BJ (cell line): ENCODE measurements around the gene CASP8. TPM values are rescaled to one million over a fixed set of nuclear protein-coding genes. Genes with fewer than 3 reads are reported as not detected.

Experiments used
- CTCF ChIA-PET: fragments of 350-600 bp; formaldehyde crosslinking; extraction: SDS; loops from one replicate; lab custom pipeline; 2021; ENCODE audit warnings: antibody characterized with exemption, inconsistent platforms; lab: Yijun Ruan, JAX
- POLR2A ChIA-PET: fragments of 300-600 bp; sonication (Branson Sonifier 250); formaldehyde crosslinking; extraction: SDS; loops from one replicate; lab custom pipeline; 2021; ENCODE audit warnings: antibody characterized with exemption; lab: Charles Lee
- DNase-seq: peaks from one replicate; pipeline ENCODE4 v3.0.0-alpha.2; 2011; ENCODE audit warnings: low read depth
- H3K27me3 ChIP-seq: 2 replicates; pipeline ENCODE4 v1.6.0; 2011; ENCODE audit warnings: low read length; ENCODE audit not compliant: control insufficient read depth, insufficient read depth
- H3K36me3 ChIP-seq: 2 replicates; pipeline ENCODE4 v1.5.1; 2011; ENCODE audit warnings: low read length; ENCODE audit not compliant: control insufficient read depth, insufficient read depth
- H3K4me3 ChIP-seq: 2 replicates; pipeline ENCODE4 v1.5.1; 2011; ENCODE audit warnings: low read depth, mild to moderate bottlenecking, control low read depth, low read length
- CTCF ChIP-seq: IDR thresholded peaks from 2 replicates; pipeline ENCODE4 v1.5.1; 2011; ENCODE audit warnings: low read depth, mild to moderate bottlenecking, control low read depth, inconsistent platforms, low read length, moderate library complexity; ENCODE audit not compliant: insufficient read depth
- polyA plus RNA-seq: library from polyadenylated mRNA; depleted of rRNA; stranded (reverse); fragments of >200 nt; gene quantifications from 2 replicates; pipeline ENCODE4 v1.2.3, GENCODE V29; 2011

Gene CASP8
- polyA plus RNA-seq, 1 experiment: 10.3 TPM

- no peak for TF ChIP-seq CTCF
- H3K27me3 ChIP-seq: no peaks in the 10 kb centered on the region
- H3K36me3 ChIP-seq: no peaks in the 10 kb centered on the region
- no peak for DNase-seq
- POLR2A ChIA-PET: no interaction called here
- H3K4me3 ChIP-seq: no peak overlapping the region
- CTCF ChIA-PET: no interaction called here
These were observed 3.4 kb downstream of the CASP8 start for GRCh38 chr2:201263779-201264178.

- Histone ChIP-seq H3K4me3 (no peak overlapping the region), H3K36me3 (no peaks in the 10 kb centered on the region; the same call in 1 of the 2 replicates), H3K27me3 (no peaks in the 10 kb centered on the region)
- POLR2A ChIA-PET: no interaction called here
- CTCF ChIA-PET: interaction anchor here (1.7 kb wide), 1 partner anchor 28 kb away, joined by 4 read pairs; no protein-coding TSS in a partner anchor
- no peak for DNase-seq
- no peak for TF ChIP-seq CTCF
These were observed 4.3 kb downstream of the CASP8 start for GRCh38 chr2:201264472-201265173.

- CTCF ChIA-PET: interaction anchor here (1.2 kb wide), 1 partner anchor 34 kb away, joined by 3 read pairs; no protein-coding TSS in a partner anchor
- no peaks in the 10 kb centered on the region for H3K27me3 ChIP-seq
- no peak for DNase-seq
- no peaks in the 10 kb centered on the region; the same call in 1 of the 2 replicates for H3K36me3 ChIP-seq
- POLR2A ChIA-PET: no interaction called here
- no peak for TF ChIP-seq CTCF
- no peak overlapping the region for H3K4me3 ChIP-seq
These were observed 6.3 kb downstream of the CASP8 start for GRCh38 chr2:201266629-201267028.

DNA sequence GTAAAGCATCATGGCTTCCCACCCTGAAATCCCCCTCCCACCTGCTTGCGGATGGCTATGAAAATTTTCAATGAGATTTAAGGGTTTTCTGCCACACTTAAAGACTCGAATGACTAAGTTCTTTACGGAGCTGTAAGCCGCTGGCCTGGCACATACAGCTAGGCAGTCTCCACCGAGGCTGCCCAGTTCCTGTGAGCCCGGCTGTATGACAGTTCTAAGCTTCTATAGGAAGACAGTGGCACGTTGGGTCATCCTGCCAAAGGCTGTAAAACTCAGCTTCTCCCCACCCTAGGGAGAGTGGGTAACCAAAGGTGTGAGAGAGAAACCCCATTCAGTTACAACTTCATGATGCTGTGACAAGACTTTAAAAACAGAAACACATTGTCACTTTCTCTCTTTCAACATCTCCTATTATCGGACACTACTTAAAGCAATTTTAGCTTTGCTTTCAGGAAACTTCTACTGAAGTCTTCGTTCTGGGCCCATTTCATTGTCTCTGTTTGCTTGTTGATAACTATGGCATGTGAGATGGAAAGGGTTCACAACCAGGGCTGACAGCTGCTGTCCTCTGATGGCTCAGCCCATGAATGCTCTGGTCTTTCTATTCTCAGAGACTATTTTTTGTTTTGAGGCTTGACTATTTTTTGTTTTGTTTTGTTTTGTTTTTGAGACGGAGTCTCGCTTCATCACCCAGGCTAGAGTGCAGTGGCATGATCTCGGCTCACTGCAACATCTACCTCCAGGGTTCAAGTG is 7.1 kb downstream of the CASP8 start:
- no peaks in the 10 kb centered on the region for H3K27me3 ChIP-seq
- ChIA-PET CTCF (interaction anchor here (1.2 kb wide), 1 partner anchor 35 kb away, joined by 3 read pairs; no protein-coding TSS in a partner anchor), POLR2A (no interaction called here)
- no peaks in the 10 kb centered on the region; the same call in 1 of the 2 replicates for H3K36me3 ChIP-seq
- DNase-seq: no peak
- H3K4me3 ChIP-seq: no peak overlapping the region
- TF ChIP-seq CTCF: no peak

DNA sequence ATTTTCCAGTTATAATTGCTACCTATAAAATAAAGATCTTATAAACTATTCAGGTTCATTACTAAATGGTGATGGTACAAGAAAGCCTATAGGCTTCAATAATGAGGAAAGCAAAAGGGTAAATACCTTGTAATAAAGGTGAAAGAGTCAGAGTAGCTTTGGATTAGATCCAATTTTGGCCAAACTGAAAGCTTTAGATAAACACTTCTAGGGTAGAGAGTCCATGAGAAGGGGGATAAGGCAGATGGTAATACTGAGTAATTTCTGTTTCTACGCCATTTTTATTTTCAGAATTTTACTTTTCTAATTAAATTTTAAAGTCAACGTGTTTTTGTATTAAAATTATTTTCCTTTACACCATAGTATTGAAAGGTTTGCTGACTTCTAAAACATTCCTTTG is 9.4 kb downstream of the CASP8 start:
- POLR2A ChIA-PET: no interaction called here
- DNase-seq: no peak
- CTCF ChIA-PET: interaction anchor here (0.9 kb wide), 1 partner anchor 9 kb away, joined by 4 read pairs; the partner anchor contains the start of gene CASP8
- Histone ChIP-seq H3K4me3 (no peak overlapping the region), H3K27me3 (no peaks in the 10 kb centered on the region), H3K36me3 (peaks cover 5% of the 10 kb centered on the region)
- no peak for TF ChIP-seq CTCF
